HepG2 (cell line): ENCODE results near the gene FOXE3. TPM values are rescaled to one million over a fixed set of nuclear protein-coding genes. Genes with fewer than 3 reads are reported as not detected.

ENCODE experiments used
- ATAC-seq: fragments of 200-7000 bp; cut with Tn5 transposase; 3 replicates; pipeline ENCODE4 v1.9.1; 2020; ENCODE audit warnings: mild to moderate bottlenecking, moderate library complexity
- BruUV-seq: library from RNA; stranded (reverse); fragments of 400-500 nt; replicated peaks from 2 replicates; lab custom pipeline; 2021; lab: Mats Ljungman, UMichigan
- CTCF ChIA-PET: fragments of 300-600 bp; formaldehyde crosslinking; extraction: SDS; loops from one replicate; lab custom pipeline; 2021; ENCODE audit warnings: low total read pairs, inconsistent platforms, low intra/inter-chr PET ratio; lab: Yijun Ruan, JAX
- POLR2A ChIA-PET: fragments of 350-600 bp; sonication (Branson Sonifier 250); formaldehyde crosslinking; loops from one replicate; lab custom pipeline; 2020; ENCODE audit warnings: antibody characterized with exemption, inconsistent platforms; lab: Yijun Ruan, JAX
- DNase-seq: peaks from one replicate; pipeline ENCODE4 v3.0.0-alpha.2; 2015; ENCODE audit warnings: low spot score
- FAIRE-seq: peaks from 3 replicates; lab custom pipeline; 2011; peaks lifted over from hg19 to GRCh38; lab: Jason Lieb, UNC
- H2AFZ ChIP-seq: one replicate; pipeline ENCODE4 v1.6.1; 2011; ENCODE audit warnings: low read length, inconsistent platforms
- H3K27ac ChIP-seq: fragments of 300-600 bp; 3 replicates; pipeline ENCODE4 v1.8.0; 2011; ENCODE audit warnings: mixed run types, mild to moderate bottlenecking, mixed read lengths, low read length, inconsistent platforms; ENCODE audit not compliant: insufficient read depth; ENCODE audit errors: extremely low read length
- H3K27me3 ChIP-seq, 2 experiments: fragments of 200-600 bp in 1 of 2; 2 replicates in 1 of 2; 3 replicates in 1 of 2; pipeline versions ENCODE4 v1.6.0 to v1.8.0; 2011; ENCODE audit warnings: low read length in 2 of 2, mild to moderate bottlenecking in 2 of 2, moderate library complexity in 2 of 2, inconsistent platforms in 1 of 2; ENCODE audit not compliant: insufficient read depth in 2 of 2, control insufficient read depth in 1 of 2
- H3K36me3 ChIP-seq, 2 experiments: fragments of 200-600 bp in 1 of 2; replicated peaks in 1 of 2; 2 replicates in 1 of 2; 3 replicates in 1 of 2; pipeline versions ENCODE4 v1.5.1 to v1.8.0; 2011; ENCODE audit warnings: low read length in 2 of 2, inconsistent platforms in 1 of 2; ENCODE audit not compliant: insufficient read depth in 2 of 2, control insufficient read depth in 1 of 2
- H3K4me1 ChIP-seq: 2 replicates; pipeline ENCODE4 v1.5.1; 2012; ENCODE audit warnings: low read length, inconsistent platforms; ENCODE audit not compliant: insufficient read depth
- H3K4me2 ChIP-seq: 2 replicates; pipeline ENCODE4 v1.6.0; 2011; ENCODE audit warnings: low read depth, low read length, inconsistent platforms
- H3K4me3 ChIP-seq, 3 experiments: fragments of 200-600 bp in 1 of 3; sonication (generic), shearing (Covaris generic) in 1 of 3; replicated peaks in 1 of 3; 2 replicates each; pipeline ENCODE4 v1.5.1; 2011 to 2016; ENCODE audit warnings: low read length in 3 of 3, inconsistent platforms in 2 of 3, low read depth in 2 of 3, mild to moderate bottlenecking in 2 of 3, control low read depth in 1 of 3, mixed read lengths in 1 of 3; ENCODE audit not compliant: insufficient read depth in 1 of 3
- H3K79me2 ChIP-seq: one replicate; pipeline ENCODE4 v1.6.1; 2011; ENCODE audit warnings: low read length, inconsistent platforms; ENCODE audit not compliant: insufficient read depth
- H3K9ac ChIP-seq: 2 replicates; pipeline ENCODE4 v1.6.0; 2011; ENCODE audit warnings: mild to moderate bottlenecking, low read depth, low read length, inconsistent platforms; ENCODE audit not compliant: insufficient read depth
- H3K9me3 ChIP-seq: 2 replicates; pipeline ENCODE4 v1.5.1; 2012; ENCODE audit warnings: mild to moderate bottlenecking, low read length
- H4K20me1 ChIP-seq: 2 replicates; pipeline ENCODE4 v1.6.0; 2011; ENCODE audit warnings: inconsistent platforms, mild to moderate bottlenecking, low read length, moderate library complexity; ENCODE audit not compliant: insufficient read depth
- ARHGAP35 ChIP-seq: sonication (generic); formaldehyde crosslinking; IDR thresholded peaks from 2 replicates; pipeline ENCODE4 v1.9.0; 2022; ENCODE audit warnings: mild to moderate bottlenecking, inconsistent platforms, moderate library complexity, missing genetic modification reagents, borderline replicate concordance
- FOXA1 ChIP-seq, 2 experiments: fragments of 450-650 bp in 1 of 2; sonication (generic) in 1 of 2; formaldehyde crosslinking in 1 of 2; IDR thresholded peaks; 2 replicates each; pipeline versions ENCODE4 v1.4.0 to v1.6.1; 2016 to 2020; ENCODE audit warnings: missing genetic modification reagents in 1 of 2
- KLF13 ChIP-seq: sonication (generic); formaldehyde crosslinking; IDR thresholded peaks from 2 replicates; pipeline ENCODE4 v1.4.0; 2020; ENCODE audit warnings: mild to moderate bottlenecking, missing genetic modification reagents
- ZNF10 ChIP-seq: sonication (generic); formaldehyde crosslinking; IDR thresholded peaks from 2 replicates; pipeline ENCODE4 v1.4.0; 2020; ENCODE audit warnings: mild to moderate bottlenecking, low read depth, missing genetic modification reagents, borderline replicate concordance
- WGBS: methylation state at CpG from one replicate; pipeline ENCODE4 v1.1.6; 2017; ENCODE audit warnings: low lambda C conversion rate; 5-methylcytosine and 5-hydroxymethylcytosine counted together
- in situ Hi-C: cut with HindIII; loops from 2 replicates; pipeline ENCODE4 v1.10.0; 2017; ENCODE audit warnings: low pct_unique_long_range_greater_than_20kb; ENCODE audit not compliant: extremely low pct_ligation_motif_present
- intact Hi-C: fragments of 100-400 bp; cut with micrococcal nuclease; formaldehyde crosslinking; loops from one replicate; pipeline ENCODE4 v1.10.0; 2022; ENCODE audit not compliant: unreplicated experiment
- polyA plus RNA-seq, 8 experiments: library from polyadenylated mRNA; depleted of rRNA in 3 of 8; stranded (reverse) in 7 of 8; unstranded in 1 of 8; fragments of >200 nt; fragmentation: Illumina TruSeq in 4 of 8; extraction: Trizol in 4 of 8; gene quantifications; 2 replicates each; pipeline versions ENCODE4 v1.2.1 to v1.2.3, GENCODE V29; 2011 to 2016; ENCODE audit warnings: low read depth in 4 of 8, missing spikeins in 1 of 8, mixed read lengths in 1 of 8; ENCODE audit not compliant: insufficient read depth in 1 of 8
- total RNA-seq, 5 experiments: library from RNA; depleted of rRNA; stranded (reverse); fragments of >200 nt; fragmentation: Illumina TruSeq; extraction: Trizol; gene quantifications; 2 replicates each; pipeline ENCODE4 v1.2.3, GENCODE V29; 2016; ENCODE audit warnings: low read depth in 1 of 5
- TF ChIP-seq, protein P1 (sequence below): sonication (generic); formaldehyde crosslinking; IDR thresholded peaks from 2 replicates; pipeline ENCODE4 v1.4.0; 2020; ENCODE audit warnings: missing genetic modification reagents, borderline replicate concordance

Gene FOXE3
- total and polyA plus RNA-seq, 2 of the 13 experiments (the other 11 are each of a cell fraction or from before 2014, with no cell fraction given) = not detected

DNA sequence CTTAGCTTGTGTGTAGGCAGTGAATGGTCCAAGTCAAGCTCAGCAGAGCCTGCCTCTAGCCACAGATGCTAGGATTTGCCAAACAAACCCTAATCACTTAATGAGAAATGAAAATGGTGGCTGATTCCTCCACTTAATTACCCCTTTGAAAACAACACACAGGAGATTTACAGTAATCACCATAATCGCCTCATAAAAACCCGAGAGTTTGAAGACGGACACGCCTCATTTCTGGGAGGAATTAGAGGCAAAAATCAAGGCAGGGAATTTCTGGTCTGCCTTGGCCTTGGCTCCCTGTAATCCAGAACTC is 16.3 kb upstream of the FOXE3 start:
- Histone ChIP-seq H3K9ac (no peak overlapping the region), H3K4me1 (peaks cover 6% of the 10 kb centered on the region; the same call in 1 of the 2 replicates), H3K36me3 (no peaks in the 10 kb centered on the region), H3K4me3 (no peak overlapping the region), H4K20me1 (no peaks in the 10 kb centered on the region), H3K27me3 (peaks cover 0 to 13% of the 10 kb centered on the region in 2 experiments; a peak in 2 of 5 replicates), H3K27ac (no peak overlapping the region), H2AFZ (no peak overlapping the region), H3K9me3 (no peaks in the 10 kb centered on the region), H3K79me2 (no peaks in the 10 kb centered on the region), H3K4me2 (no peak overlapping the region)
- no peak for FAIRE-seq
- no peak for ATAC-seq
- intact Hi-C loops (no loop called here), in situ Hi-C loops (no loop called here)
- DNase-seq = no peak
- no TSS peak for BruUV-seq
- ChIA-PET CTCF (no interaction called here), POLR2A (no interaction called here)
- WGBS = 88% methylated on average over 4 of the region's 4 CpGs
- TF ChIP-seq, protein P1, sequence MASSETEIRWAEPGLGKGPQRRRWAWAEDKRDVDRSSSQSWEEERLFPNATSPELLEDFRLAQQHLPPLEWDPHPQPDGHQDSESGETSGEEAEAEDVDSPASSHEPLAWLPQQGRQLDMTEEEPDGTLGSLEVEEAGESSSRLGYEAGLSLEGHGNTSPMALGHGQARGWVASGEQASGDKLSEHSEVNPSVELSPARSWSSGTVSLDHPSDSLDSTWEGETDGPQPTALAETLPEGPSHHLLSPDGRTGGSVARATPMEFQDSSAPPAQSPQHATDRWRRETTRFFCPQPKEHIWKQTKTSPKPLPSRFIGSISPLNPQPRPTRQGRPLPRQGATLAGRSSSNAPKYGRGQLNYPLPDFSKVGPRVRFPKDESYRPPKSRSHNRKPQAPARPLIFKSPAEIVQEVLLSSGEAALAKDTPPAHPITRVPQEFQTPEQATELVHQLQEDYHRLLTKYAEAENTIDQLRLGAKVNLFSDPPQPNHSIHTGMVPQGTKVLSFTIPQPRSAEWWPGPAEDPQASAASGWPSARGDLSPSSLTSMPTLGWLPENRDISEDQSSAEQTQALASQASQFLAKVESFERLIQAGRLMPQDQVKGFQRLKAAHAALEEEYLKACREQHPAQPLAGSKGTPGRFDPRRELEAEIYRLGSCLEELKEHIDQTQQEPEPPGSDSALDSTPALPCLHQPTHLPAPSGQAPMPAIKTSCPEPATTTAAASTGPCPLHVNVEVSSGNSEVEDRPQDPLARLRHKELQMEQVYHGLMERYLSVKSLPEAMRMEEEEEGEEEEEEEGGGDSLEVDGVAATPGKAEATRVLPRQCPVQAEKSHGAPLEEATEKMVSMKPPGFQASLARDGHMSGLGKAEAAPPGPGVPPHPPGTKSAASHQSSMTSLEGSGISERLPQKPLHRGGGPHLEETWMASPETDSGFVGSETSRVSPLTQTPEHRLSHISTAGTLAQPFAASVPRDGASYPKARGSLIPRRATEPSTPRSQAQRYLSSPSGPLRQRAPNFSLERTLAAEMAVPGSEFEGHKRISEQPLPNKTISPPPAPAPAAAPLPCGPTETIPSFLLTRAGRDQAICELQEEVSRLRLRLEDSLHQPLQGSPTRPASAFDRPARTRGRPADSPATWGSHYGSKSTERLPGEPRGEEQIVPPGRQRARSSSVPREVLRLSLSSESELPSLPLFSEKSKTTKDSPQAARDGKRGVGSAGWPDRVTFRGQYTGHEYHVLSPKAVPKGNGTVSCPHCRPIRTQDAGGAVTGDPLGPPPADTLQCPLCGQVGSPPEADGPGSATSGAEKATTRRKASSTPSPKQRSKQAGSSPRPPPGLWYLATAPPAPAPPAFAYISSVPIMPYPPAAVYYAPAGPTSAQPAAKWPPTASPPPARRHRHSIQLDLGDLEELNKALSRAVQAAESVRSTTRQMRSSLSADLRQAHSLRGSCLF (CRISPR knock-in tag) = no peak
- TF ChIP-seq ZNF10 (CRISPR knock-in tag) (no peak), ARHGAP35 (CRISPR knock-in tag) (no peak), KLF13 (no peak), FOXA1 (IDR thresholded peaks at IDR 0.05) (no peak), FOXA1 (CRISPR knock-in tag; IDR thresholded peaks at IDR 0.05) (no peak)
